ENCODE data around the gene ZNF414. TPM values are rescaled to one million over a fixed set of nuclear protein-coding genes. Genes with fewer than 3 reads are reported as not detected.

ZNF414 gene
- total and polyA plus RNA-seq, 9 of the 15 experiments (the other 6 are each of a cell fraction or from before 2014, with no cell fraction given): 0.03 to 27.2 (median 2.2) TPM; not detected in 2

DNA sequence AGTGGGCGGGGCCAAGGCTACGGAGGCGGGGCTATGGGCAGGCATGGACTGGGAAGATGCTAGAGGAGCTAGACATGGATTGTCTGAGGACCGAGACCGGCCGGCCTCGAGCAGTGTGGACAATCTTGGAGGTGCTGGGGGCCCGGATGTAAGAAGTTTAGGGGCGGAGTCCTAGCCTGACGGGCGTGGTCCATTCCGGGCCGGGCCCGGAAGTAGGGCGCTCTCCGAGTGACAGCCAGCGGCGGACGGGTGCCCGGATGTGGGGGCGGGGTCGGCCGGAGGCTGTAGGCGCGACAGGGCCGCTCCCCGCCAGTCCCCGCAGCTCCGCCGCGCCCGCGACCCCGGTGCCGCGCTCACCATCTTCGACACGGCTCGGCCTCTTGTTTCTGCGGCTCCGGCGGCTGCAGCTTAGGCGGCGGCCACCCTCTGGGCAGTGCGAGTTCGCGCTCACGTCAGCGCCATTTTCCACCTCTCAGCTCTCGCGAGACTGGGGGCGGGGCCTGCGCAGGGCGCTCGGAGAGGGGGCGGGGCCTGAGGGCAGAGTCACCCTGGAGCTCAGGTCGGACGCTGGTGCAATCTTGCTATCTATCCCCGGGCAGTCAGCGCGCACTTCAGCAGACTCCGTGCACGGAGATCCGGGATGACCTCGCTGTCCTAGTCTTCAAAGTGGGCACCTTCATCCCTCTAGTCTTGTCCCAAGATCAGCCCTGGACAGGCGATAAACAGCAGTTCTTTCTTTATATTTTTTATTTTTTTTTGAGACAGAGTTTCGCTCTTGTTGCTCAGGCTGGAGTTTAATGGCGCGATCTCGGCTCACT is at the start of gene ZNF414 (continued):
- peak in 1 of 2 experiments; percentile 45; a peak in 2 of 4 replicates for TF ChIP-seq NONO (IDR thresholded peaks at IDR 0.05; ENCODE audit: low read depth in 2 of 2, low read length in 1 of 2)
- TF ChIP-seq ZEB2 (IDR thresholded peaks at IDR 0.05): peak; percentile 59; the same call in 1 of the 2 replicates
- no peak for TF ChIP-seq ZZZ3 (IDR thresholded peaks at IDR 0.05)
- peak; percentile 24 for TF ChIP-seq ASH1L (IDR thresholded peaks at IDR 0.05; ENCODE audit: borderline replicate concordance, low read depth, partially characterized antibody)
- TF ChIP-seq BCL6 (CRISPR knock-in tag; IDR thresholded peaks at IDR 0.05): no peak
- TF ChIP-seq ERF (CRISPR knock-in tag; IDR thresholded peaks at IDR 0.05): no peak
- peak; percentile 48 for TF ChIP-seq EGR1 (conservative IDR thresholded peaks at IDR 0.05)
- TF ChIP-seq CBX1 (IDR thresholded peaks at IDR 0.05; ENCODE audit: low read depth): no peak
- TF ChIP-seq MAZ (CRISPR knock-in tag; conservative IDR thresholded peaks at IDR 0.05 in 1 of 2, IDR thresholded peaks at IDR 0.05 in 1 of 2): peak in 1 of 2 experiments; percentile 86; a peak in 3 of 4 replicates
- TF ChIP-seq TFE3 (CRISPR knock-in tag; IDR thresholded peaks at IDR 0.05): no peak
- TF ChIP-seq NFRKB (IDR thresholded peaks at IDR 0.05; ENCODE audit: low read depth): peak; percentile 84; the same call in 1 of the 2 replicates
- TF ChIP-seq DMBX1 (CRISPR knock-in tag; IDR thresholded peaks at IDR 0.05; ENCODE audit: borderline replicate concordance): no peak
- peak in 1 of 2 experiments; percentile 99; a peak in 3 of 4 replicates for TF ChIP-seq MLLT1 (IDR thresholded peaks at IDR 0.05)
- no peak for TF ChIP-seq ZNF696 (CRISPR knock-in tag; conservative IDR thresholded peaks at IDR 0.05)
- no peak for TF ChIP-seq KHSRP (IDR thresholded peaks at IDR 0.05)
- 0 out of 4 replicates have a peak, but pooled peaks of 1 of the 2 experiments have one; percentile 57 for TF ChIP-seq KDM4B (IDR thresholded peaks at IDR 0.05; ENCODE audit: borderline replicate concordance in 2 of 2, low read depth in 1 of 2)
- no peak for TF ChIP-seq BRF2 (IDR thresholded peaks at IDR 0.05; ENCODE audit: borderline replicate concordance, insufficient read depth, insufficient read length)
- TF ChIP-seq ZNF644 (tag; IDR thresholded peaks at IDR 0.05; ENCODE audit: low read depth): no peak
- peak; percentile 90 for TF ChIP-seq CXXC5 (CRISPR knock-in tag; IDR thresholded peaks at IDR 0.05)
- TF ChIP-seq PKNOX1 (IDR thresholded peaks at IDR 0.05): peak; percentile 96
- TF ChIP-seq KLF10 (CRISPR knock-in tag; IDR thresholded peaks at IDR 0.05): no peak
- peak; percentile 60; the same call in 1 of the 2 replicates for TF ChIP-seq SMARCA4 (IDR thresholded peaks at IDR 0.05)
- TF ChIP-seq HDAC2 (IDR thresholded peaks at IDR 0.05): no peak
- no peak; the same call in 1 of the 2 replicates for TF ChIP-seq LARP7 (IDR thresholded peaks at IDR 0.05)
- no peak for TF ChIP-seq ZNF589 (CRISPR knock-in tag; IDR thresholded peaks at IDR 0.05; ENCODE audit: low read depth)

Measured in K562 (cell line).